Breast epithelium (tissue), 4 donors: ENCODE results near the gene TOGARAM1. TPM values are rescaled to one million over a fixed set of nuclear protein-coding genes. Genes with fewer than 3 reads are reported as not detected.

Experiments used
- DNase-seq, 2 donors: peaks; one replicate each; pipeline ENCODE4 v3.0.0-alpha.2; 2019; ENCODE audit warnings: low spot score in 2 of 2
- H3K27ac ChIP-seq, 2 donors: fragments of 200-600 bp; sonication (generic) in 1 of 2; one replicate each; pipeline ENCODE4 v1.5.1; 2016 to 2019; ENCODE audit warnings: mild to moderate bottlenecking in 1 of 2
- H3K27me3 ChIP-seq, 2 donors: fragments of 200-600 bp; sonication (generic) in 1 of 2; one replicate each; pipeline versions ENCODE4 v1.5.1 to v1.6.0; 2017 to 2019; ENCODE audit warnings: control low read depth in 1 of 2, mild to moderate bottlenecking in 1 of 2
- H3K36me3 ChIP-seq: fragments of 200-600 bp; one replicate; pipeline ENCODE4 v1.5.1; 2019
- H3K4me1 ChIP-seq, 2 donors: fragments of 200-600 bp; sonication (generic); one replicate each; pipeline ENCODE4 v1.5.1; 2016 to 2019; ENCODE audit warnings: control low read depth in 1 of 2
- H3K4me3 ChIP-seq, 3 donors: fragments of 200-600 bp; sonication (generic); 1 replicate in 2 of 3; 2 replicates in 1 of 3; pipeline ENCODE4 v1.5.1; 2016 to 2019; ENCODE audit warnings: mild to moderate bottlenecking in 3 of 3, moderate library complexity in 2 of 3
- H3K9me3 ChIP-seq, 2 donors: fragments of 200-600 bp; sonication (generic) in 1 of 2; one replicate each; pipeline ENCODE4 v1.5.1; 2016 to 2019; ENCODE audit warnings: control low read depth in 1 of 2
- POLR2A ChIP-seq: fragments of 450-650 bp; IDR thresholded peaks from one replicate; pipeline ENCODE4 v1.6.1; 2016; ENCODE audit warnings: antibody characterized with exemption, mild to moderate bottlenecking, moderate library complexity
- POLR2AphosphoS5 ChIP-seq, 3 donors: sonication (generic); formaldehyde crosslinking; IDR thresholded peaks; one replicate each; pipeline ENCODE4 v1.6.1; 2017; ENCODE audit warnings: antibody characterized with exemption in 3 of 3
- intact Hi-C: fragments of 100-400 bp; cut with DNase I; formaldehyde crosslinking; loops from one replicate; pipeline ENCODE4 v1.15.1; 2023; ENCODE audit warnings: low total_unique reads
- total RNA-seq, 3 donors: library from RNA; depleted of rRNA; stranded (reverse); fragments of >200 nt; gene quantifications; one replicate each; pipeline ENCODE4 v1.1.0, GENCODE V29; 2016
- TF ChIP-seq, protein P1 (sequence below), 3 donors: fragments of 450-650 bp; IDR thresholded peaks; one replicate each; pipeline ENCODE4 v1.5.1; 2016 to 2017; ENCODE audit warnings: antibody characterized with exemption in 3 of 3, mild to moderate bottlenecking in 3 of 3, moderate library complexity in 3 of 3

The TOGARAM1 gene
- total RNA-seq: 10 to 100 TPM; 21.3 to 38.1 (median 22.9) TPM

DNA sequence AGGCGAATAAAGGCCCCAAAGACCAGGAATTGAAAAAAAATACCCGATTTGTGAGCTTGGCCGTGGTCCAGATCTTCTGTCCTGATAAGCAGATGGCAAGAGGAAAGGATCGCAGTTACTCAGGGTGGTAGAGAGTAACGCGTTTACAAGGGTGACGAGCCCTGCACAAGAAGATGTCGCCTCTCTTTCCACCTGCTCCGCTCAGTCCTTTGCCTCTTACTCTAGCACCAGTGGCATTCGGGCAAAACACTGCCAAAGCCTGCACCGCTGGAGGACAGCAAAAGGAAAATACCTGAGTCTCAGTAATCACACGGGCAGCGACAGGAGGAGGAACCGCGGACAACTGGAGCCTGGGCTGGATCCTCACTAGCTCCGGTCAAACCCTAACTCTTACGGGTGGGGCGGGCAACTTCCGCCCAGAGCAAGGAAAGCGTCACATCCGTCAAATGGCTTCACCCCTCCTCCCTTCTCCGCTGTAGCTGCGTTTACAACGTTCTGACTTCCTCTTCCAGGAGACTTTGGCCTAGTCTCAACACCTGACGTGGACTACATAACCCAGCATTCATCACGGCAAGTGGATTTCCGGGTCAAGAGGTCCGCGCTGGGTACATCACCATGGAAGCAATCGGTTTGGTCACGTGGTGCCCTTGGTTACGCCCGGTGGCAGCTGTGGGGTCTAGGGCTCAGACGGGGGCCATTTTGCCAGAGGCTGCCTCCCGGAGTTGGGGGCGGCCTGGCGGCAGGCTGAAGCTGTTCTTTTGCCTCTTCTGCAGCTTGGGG, at the start of gene TOGARAM1, which contains the start of gene KLHL28:
TSS of gene TOGARAM1 (plus strand) at position 637 of the 780 bp plus-strand sequence. CDS start 232 bp downstream, outside the sequence.
TSS of gene KLHL28 (minus strand) at position 394 of the 780 bp plus-strand sequence. CDS start 16,019 bp downstream, outside the sequence.
- Histone ChIP-seq H3K36me3 (no peaks in the 10 kb centered on the region), H3K9me3 (no peaks in the 10 kb centered on the region), H3K4me3 (peak within 1 kb of the TSS; percentile 76 to 84 (median 84)), H3K27ac (peak within 1 kb of the TSS; percentile 86 to 93), H3K27me3 (no peaks in the 10 kb centered on the region), H3K4me1 (peaks cover 3 to 28% of the 10 kb centered on the region in 2 donors)
- intact Hi-C loops: loop anchor here (5.0 kb wide), 1 partner anchor 171 kb away; the partner anchor contains the start of gene FKBP3
- DNase-seq: peak; percentile 93 to 99
- TF ChIP-seq, protein P1, sequence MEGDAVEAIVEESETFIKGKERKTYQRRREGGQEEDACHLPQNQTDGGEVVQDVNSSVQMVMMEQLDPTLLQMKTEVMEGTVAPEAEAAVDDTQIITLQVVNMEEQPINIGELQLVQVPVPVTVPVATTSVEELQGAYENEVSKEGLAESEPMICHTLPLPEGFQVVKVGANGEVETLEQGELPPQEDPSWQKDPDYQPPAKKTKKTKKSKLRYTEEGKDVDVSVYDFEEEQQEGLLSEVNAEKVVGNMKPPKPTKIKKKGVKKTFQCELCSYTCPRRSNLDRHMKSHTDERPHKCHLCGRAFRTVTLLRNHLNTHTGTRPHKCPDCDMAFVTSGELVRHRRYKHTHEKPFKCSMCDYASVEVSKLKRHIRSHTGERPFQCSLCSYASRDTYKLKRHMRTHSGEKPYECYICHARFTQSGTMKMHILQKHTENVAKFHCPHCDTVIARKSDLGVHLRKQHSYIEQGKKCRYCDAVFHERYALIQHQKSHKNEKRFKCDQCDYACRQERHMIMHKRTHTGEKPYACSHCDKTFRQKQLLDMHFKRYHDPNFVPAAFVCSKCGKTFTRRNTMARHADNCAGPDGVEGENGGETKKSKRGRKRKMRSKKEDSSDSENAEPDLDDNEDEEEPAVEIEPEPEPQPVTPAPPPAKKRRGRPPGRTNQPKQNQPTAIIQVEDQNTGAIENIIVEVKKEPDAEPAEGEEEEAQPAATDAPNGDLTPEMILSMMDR (IDR thresholded peaks at IDR 0.05): no peak
- peak; percentile 74 to 95 (median 93) for TF ChIP-seq POLR2AphosphoS5 (IDR thresholded peaks at IDR 0.05)
- TF ChIP-seq POLR2A: peak; percentile 28

DNA sequence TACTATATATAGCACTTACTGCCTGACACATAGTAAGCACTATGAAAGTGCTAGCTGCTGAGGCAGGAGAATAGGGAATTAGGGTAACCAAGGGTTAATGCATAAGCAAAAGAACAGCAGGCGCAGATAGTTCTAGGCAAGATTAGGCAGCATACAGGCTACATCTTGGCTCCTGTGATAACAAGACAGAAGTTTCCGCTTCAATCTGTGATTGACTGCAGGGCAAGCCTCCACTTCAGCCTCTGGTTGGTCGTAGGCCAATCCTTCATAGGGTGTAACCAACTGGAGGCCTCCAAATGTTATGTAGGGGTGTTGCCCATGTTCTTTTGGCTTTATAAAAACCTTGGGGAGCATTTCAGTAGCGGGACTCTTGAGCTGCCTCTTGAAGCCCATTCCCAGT, 47.1 kb upstream of the TOGARAM1 start:
- H3K9me3 ChIP-seq: no peaks in the 10 kb centered on the region
- TF ChIP-seq, protein P1 (IDR thresholded peaks at IDR 0.05): no peak
- no peak for TF ChIP-seq POLR2AphosphoS5 (IDR thresholded peaks at IDR 0.05)
- no peak for TF ChIP-seq POLR2A
- intact Hi-C loops: no loop called here

GRCh38 chr14:44928793-44929192, 33.2 kb upstream of the TOGARAM1 start:
- Histone ChIP-seq H3K9me3 (no peaks in the 10 kb centered on the region), H3K4me1 (no peaks in the 10 kb centered on the region), H3K4me3 (no peak overlapping the region), H3K36me3 (peaks cover 4% of the 10 kb centered on the region), H3K27me3 (no peaks in the 10 kb centered on the region), H3K27ac (no peak overlapping the region)
- intact Hi-C loops: no loop called here
- TF ChIP-seq POLR2AphosphoS5 (IDR thresholded peaks at IDR 0.05) (no peak), POLR2A (no peak)
- TF ChIP-seq, protein P1 (IDR thresholded peaks at IDR 0.05): no peak
- no peak for DNase-seq

More for the DNA sequence above, 47.1 kb upstream of the TOGARAM1 start:
- DNase-seq: no peak
- no peak overlapping the region for H3K4me3 ChIP-seq
- H3K27ac ChIP-seq: no peak overlapping the region
- H3K36me3 ChIP-seq: no peaks in the 10 kb centered on the region
- H3K4me1 ChIP-seq: no peaks in the 10 kb centered on the region
- peaks cover 3 to 15% of the 10 kb centered on the region in 2 donors for H3K27me3 ChIP-seq

- intact Hi-C loops: no loop called here
- no peak for DNase-seq
- no peak for TF ChIP-seq POLR2A
- TF ChIP-seq, protein P1 (IDR thresholded peaks at IDR 0.05): no peak
- TF ChIP-seq POLR2AphosphoS5 (IDR thresholded peaks at IDR 0.05): no peak
- H3K27ac ChIP-seq: no peak overlapping the region
- no peaks in the 10 kb centered on the region for H3K9me3 ChIP-seq
- H3K4me1 ChIP-seq: no peaks in the 10 kb centered on the region
- H3K27me3 ChIP-seq: no peaks in the 10 kb centered on the region
- H3K4me3 ChIP-seq: no peak overlapping the region
- H3K36me3 ChIP-seq: peaks cover 9% of the 10 kb centered on the region
These were observed 26.8 kb upstream of the TOGARAM1 start for GRCh38 chr14:44935155-44935554.

DNA sequence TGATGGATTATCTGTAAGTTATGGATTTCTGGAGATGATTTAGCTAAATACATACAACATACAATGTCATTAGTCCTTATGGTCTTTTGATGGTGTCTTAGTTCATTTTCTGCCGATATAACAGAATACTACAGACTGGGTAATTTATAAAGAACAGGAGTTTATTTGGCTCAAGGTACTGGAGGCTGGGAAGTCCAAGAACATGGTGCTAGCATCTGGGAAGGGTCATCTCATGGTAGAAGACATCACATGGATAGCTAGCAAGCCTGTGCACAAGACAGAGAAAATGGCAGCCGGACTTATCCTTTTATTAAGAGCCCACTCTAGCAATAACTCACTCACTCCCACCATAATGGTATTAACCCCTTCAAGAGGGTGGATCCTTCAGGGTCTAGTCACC, 24.4 kb upstream of the TOGARAM1 start:
- no peaks in the 10 kb centered on the region for H3K27me3 ChIP-seq
- H3K9me3 ChIP-seq: no peaks in the 10 kb centered on the region
- TF ChIP-seq POLR2AphosphoS5 (IDR thresholded peaks at IDR 0.05) (no peak), POLR2A (no peak)
- TF ChIP-seq, protein P1 (IDR thresholded peaks at IDR 0.05): no peak
- peaks cover 6% of the 10 kb centered on the region for H3K36me3 ChIP-seq
- no peaks in the 10 kb centered on the region for H3K4me1 ChIP-seq
- DNase-seq: no peak
- H3K27ac ChIP-seq: no peak overlapping the region
- intact Hi-C loops: no loop called here
- H3K4me3 ChIP-seq: no peak overlapping the region
